K562 (cell line): Measurements from ENCODE around the gene SLC12A9. TPM values are rescaled to one million over a fixed set of nuclear protein-coding genes. Genes with fewer than 3 reads are reported as not detected.

Experiments used
- CREB5 ChIP-seq: fragments of 250-450 bp; sonication (Bioruptor Pico); IDR thresholded peaks from 2 replicates; pipeline ENCODE4 v1.5.0; 2020; ENCODE audit warnings: mild to moderate bottlenecking
- ESRRB ChIP-seq: fragments of 250-450 bp; sonication (Bioruptor Pico); IDR thresholded peaks from 2 replicates; pipeline ENCODE4 v1.5.0; 2020; ENCODE audit warnings: mild to moderate bottlenecking, moderate library complexity, borderline replicate concordance
- GABPA ChIP-seq: fragments of 200-800 bp; sonication (Bioruptor generic); conservative IDR thresholded peaks from 2 replicates; pipeline ENCODE4 v1.6.1; 2016; ENCODE audit warnings: low read depth, missing genetic modification characterization, missing compliant biosample characterization
- HNRNPK ChIP-seq: fragments of 200-400 bp; formaldehyde crosslinking; IDR thresholded peaks from one replicate; pipeline ENCODE4 v1.6.1; 2018; ENCODE audit warnings: mild to moderate bottlenecking, low read depth, low read length; ENCODE audit not compliant: poor library complexity, severe bottlenecking
- NCOA1 ChIP-seq: fragments of 450-650 bp; IDR thresholded peaks from 2 replicates; pipeline ENCODE4 v1.6.1; 2016; ENCODE audit warnings: low read depth
- PATZ1 ChIP-seq: fragments of 250-450 bp; sonication (Bioruptor Pico); IDR thresholded peaks from 2 replicates; pipeline ENCODE4 v1.5.0; 2020; ENCODE audit warnings: mild to moderate bottlenecking, borderline replicate concordance
- SMARCB1 ChIP-seq: IDR thresholded peaks from 2 replicates; pipeline ENCODE4 v1.6.1; 2011; ENCODE audit warnings: improper control_type of control experiment, low read depth; ENCODE audit not compliant: insufficient read length
- THRB ChIP-seq: fragments of 450-650 bp; formaldehyde crosslinking; conservative IDR thresholded peaks from 2 replicates; pipeline ENCODE4 v1.4.0; 2022; ENCODE audit warnings: mild to moderate bottlenecking, missing genetic modification characterization
- ZNF197 ChIP-seq: fragments of 200-800 bp; sonication (Bioruptor generic); IDR thresholded peaks from 2 replicates; pipeline ENCODE4 v1.6.1; 2016; ENCODE audit warnings: low read depth, missing genetic modification characterization, missing compliant biosample characterization
- ZNF253 ChIP-seq: fragments of 250-450 bp; sonication (Bioruptor Pico); conservative IDR thresholded peaks from 2 replicates; pipeline ENCODE4 v1.6.1; 2021; ENCODE audit warnings: mild to moderate bottlenecking
- ZNF3 ChIP-seq: fragments of 250-450 bp; sonication (Bioruptor Pico); IDR thresholded peaks from 2 replicates; pipeline ENCODE4 v1.5.0; 2021; ENCODE audit warnings: mild to moderate bottlenecking, moderate library complexity
- ZNF407 ChIP-seq: fragments of 450-650 bp; IDR thresholded peaks from 2 replicates; pipeline ENCODE4 v1.6.1; 2016; ENCODE audit warnings: low read depth
- ZNF696 ChIP-seq: fragments of 250-450 bp; sonication (Bioruptor Pico); conservative IDR thresholded peaks from 2 replicates; pipeline ENCODE4 v1.4.0; 2020; ENCODE audit warnings: mild to moderate bottlenecking, moderate library complexity
- polyA plus RNA-seq, 8 experiments: library from polyadenylated mRNA; depleted of rRNA in 4 of 8; stranded (reverse) in 5 of 8; unstranded in 3 of 8; fragments of >200 nt; fragmentation: Nextera tagmentation in 2 of 8; fragmentation: Illumina TruSeq in 1 of 8; extraction: Ambion mirVana in 2 of 8; extraction: Trizol in 1 of 8; gene quantifications; 2 replicates each; pipeline versions ENCODE4 v1.2.1 to v1.2.3, GENCODE V29; 2011 to 2014; ENCODE audit warnings: inconsistent platforms in 1 of 8, missing spikeins in 1 of 8
- total RNA-seq, 7 experiments: library from RNA; depleted of rRNA in 6 of 7; stranded (reverse); fragments of >200 nt in 6 of 7; fragmentation: Illumina TruSeq in 2 of 7; extraction: Trizol in 2 of 7; gene quantifications; 2 replicates each; pipeline versions ENCODE4 v1.2.1 to v1.2.3, GENCODE V29; 2011 to 2021; ENCODE audit warnings: low replicate concordance in 1 of 7

SLC12A9 gene
- total and polyA plus RNA-seq, 9 of the 15 experiments (the other 6 are each of a cell fraction or from before 2014, with no cell fraction given): 0.06 to 20.2 (median 10.7) TPM

GRCh38 chr7:100827330-100828226, 24.9 kb upstream of the SLC12A9 start, which contains the start of gene EPHB4 (continued):
- TF ChIP-seq PATZ1 (CRISPR knock-in tag) (no peak), HNRNPK (no peak), NCOA1 (peak; percentile 15; the same call in 1 of the 2 replicates), ESRRB (CRISPR knock-in tag) (no peak), ZNF3 (CRISPR knock-in tag) (no peak), THRB (0 out of 2 replicates have a peak, but pooled peaks have one; percentile 47), CREB5 (CRISPR knock-in tag) (no peak), ZNF696 (no peak), ZNF253 (no peak), ZNF407 (no peak), SMARCB1 (no peak), ZNF197 (no peak), GABPA (no peak; the same call in 1 of the 2 replicates)
